ENCODE data around the gene SIL1.

SIL1 gene

GRCh38 chr5:139079991-139080610 lies 118.1 kb downstream of the SIL1 start:
- no peak overlapping the region for H3K4me2 ChIP-seq (ENCODE audit: low read length)
- H2AFZ ChIP-seq (ENCODE audit: low read length): no peak overlapping the region
- H3K9ac ChIP-seq (ENCODE audit: low read length): no peak overlapping the region
- H3F3A ChIP-seq (ENCODE audit: insufficient read depth, low read length): no peaks in the 10 kb centered on the region
- no peaks in the 10 kb centered on the region for H4K20me1 ChIP-seq (ENCODE audit: insufficient read depth, low read length)
- H3K4me1 ChIP-seq (ENCODE audit: insufficient read depth, low read length, severe bottlenecking): no peaks in the 10 kb centered on the region
- no peak for TF ChIP-seq CTCF (IDR thresholded peaks at IDR 0.05; ENCODE audit: low read length)
- no peak for TF ChIP-seq EZH2 (IDR thresholded peaks at IDR 0.05; ENCODE audit: borderline replicate concordance, low read length)
- no peaks in the 10 kb centered on the region for H3K27me3 ChIP-seq (ENCODE audit: insufficient read depth, low read length)
- H3K27ac ChIP-seq (ENCODE audit: low read depth, low read length, poor library complexity, severe bottlenecking): no peak overlapping the region
- H3K79me2 ChIP-seq (ENCODE audit: insufficient read depth, low read length): no peaks in the 10 kb centered on the region
- no peaks in the 10 kb centered on the region for H3K9me3 ChIP-seq (ENCODE audit: low read length)
- no peaks in the 10 kb centered on the region; the same call in 1 of the 2 replicates for H3K36me3 ChIP-seq (ENCODE audit: insufficient read depth, low read length)
- no peaks in the 10 kb centered on the region for H3K9me2 ChIP-seq (ENCODE audit: low read depth, low read length)
- no peak overlapping the region for H3K4me3 ChIP-seq (ENCODE audit: low read depth, low read length, poor library complexity, severe bottlenecking)

- no peak for TF ChIP-seq CTCF (IDR thresholded peaks at IDR 0.05; ENCODE audit: low read length)
- no peak for TF ChIP-seq EZH2 (IDR thresholded peaks at IDR 0.05; ENCODE audit: borderline replicate concordance, low read length)
- H4K20me1 ChIP-seq (ENCODE audit: insufficient read depth, low read length): no peaks in the 10 kb centered on the region
- H2AFZ ChIP-seq (ENCODE audit: low read length): no peak overlapping the region
- no peaks in the 10 kb centered on the region for H3K9me3 ChIP-seq (ENCODE audit: low read length)
- no peak overlapping the region for H3K4me2 ChIP-seq (ENCODE audit: low read length)
- no peak overlapping the region for H3K4me3 ChIP-seq (ENCODE audit: low read depth, low read length, poor library complexity, severe bottlenecking)
- no peaks in the 10 kb centered on the region for H3K27me3 ChIP-seq (ENCODE audit: insufficient read depth, low read length)
- no peaks in the 10 kb centered on the region for H3F3A ChIP-seq (ENCODE audit: insufficient read depth, low read length)
- H3K9ac ChIP-seq (ENCODE audit: low read length): no peak overlapping the region
- no peaks in the 10 kb centered on the region for H3K4me1 ChIP-seq (ENCODE audit: insufficient read depth, low read length, severe bottlenecking)
- H3K36me3 ChIP-seq (ENCODE audit: insufficient read depth, low read length): no peaks in the 10 kb centered on the region
- H3K79me2 ChIP-seq (ENCODE audit: insufficient read depth, low read length): no peaks in the 10 kb centered on the region
- H3K9me2 ChIP-seq (ENCODE audit: low read depth, low read length): no peaks in the 10 kb centered on the region
- H3K27ac ChIP-seq (ENCODE audit: low read depth, low read length, poor library complexity, severe bottlenecking): no peak overlapping the region
Measured at GRCh38 chr5:139079225-139079990, 118.8 kb downstream of the SIL1 start.

GRCh38 chr5:139078345-139078744 lies 119.8 kb downstream of the SIL1 start:
- H3K79me2 ChIP-seq (ENCODE audit: insufficient read depth, low read length): no peaks in the 10 kb centered on the region
- H3K9ac ChIP-seq (ENCODE audit: low read length): no peak overlapping the region
- H3K27ac ChIP-seq (ENCODE audit: low read depth, low read length, poor library complexity, severe bottlenecking): no peak overlapping the region
- H3K4me2 ChIP-seq (ENCODE audit: low read length): no peak overlapping the region
- H2AFZ ChIP-seq (ENCODE audit: low read length): no peak overlapping the region
- H3K4me1 ChIP-seq (ENCODE audit: insufficient read depth, low read length, severe bottlenecking): no peaks in the 10 kb centered on the region
- H3K4me3 ChIP-seq (ENCODE audit: low read depth, low read length, poor library complexity, severe bottlenecking): no peak overlapping the region
- no peaks in the 10 kb centered on the region for H3K27me3 ChIP-seq (ENCODE audit: insufficient read depth, low read length)
- no peaks in the 10 kb centered on the region for H4K20me1 ChIP-seq (ENCODE audit: insufficient read depth, low read length)
- TF ChIP-seq EZH2 (IDR thresholded peaks at IDR 0.05; ENCODE audit: borderline replicate concordance, low read length): no peak
- no peak for TF ChIP-seq CTCF (IDR thresholded peaks at IDR 0.05; ENCODE audit: low read length)
- H3K9me2 ChIP-seq (ENCODE audit: low read depth, low read length): no peaks in the 10 kb centered on the region
- H3K9me3 ChIP-seq (ENCODE audit: low read length): no peaks in the 10 kb centered on the region
- H3F3A ChIP-seq (ENCODE audit: insufficient read depth, low read length): no peaks in the 10 kb centered on the region
- H3K36me3 ChIP-seq (ENCODE audit: insufficient read depth, low read length): no peaks in the 10 kb centered on the region

All from OCI-LY1 (cell line).